CD14-positive monocyte (primary cell): ENCODE data around the gene OBSCN. TPM values are rescaled to one million over a fixed set of nuclear protein-coding genes. Genes with fewer than 3 reads are reported as not detected.
A peak's percentile ranks its signal among the peaks of the same experiment; 100 is the strongest.

Experiments used
- DNase-seq, 3 donors: peaks; one replicate each; pipeline ENCODE4 v3.0.0-alpha.2; 2011 to 2022
- H2AFZ ChIP-seq: 2 replicates; pipeline ENCODE4 v1.6.0; 2012; ENCODE audit warnings: mild to moderate bottlenecking, low read depth, low read length, inconsistent platforms; ENCODE audit not compliant: insufficient read depth, poor library complexity, severe bottlenecking
- H3K27ac ChIP-seq, 2 donors: 1 replicate in 1 of 2; 2 replicates in 1 of 2; pipeline ENCODE4 v1.5.1; 2012 to 2013; ENCODE audit warnings: low read length in 2 of 2, control low read depth in 1 of 2, inconsistent platforms in 1 of 2, low read depth in 1 of 2, mild to moderate bottlenecking in 1 of 2
- H3K27me3 ChIP-seq, 2 donors: one replicate each; pipeline versions ENCODE4 v1.6.0 to v1.6.1; 2011 to 2013; ENCODE audit warnings: low read length in 2 of 2; ENCODE audit not compliant: control insufficient read depth in 2 of 2, insufficient read depth in 2 of 2
- H3K36me3 ChIP-seq, 2 donors: replicated peaks in 1 of 2; 1 replicate in 1 of 2; 2 replicates in 1 of 2; pipeline versions ENCODE4 v1.5.1 to v1.6.1; 2012 to 2013; ENCODE audit warnings: low read length in 2 of 2, control low read depth in 1 of 2, inconsistent platforms in 1 of 2, mild to moderate bottlenecking in 1 of 2; ENCODE audit not compliant: insufficient read depth in 2 of 2, control insufficient read depth in 1 of 2
- H3K4me1 ChIP-seq, 2 donors: 1 replicate in 1 of 2; 2 replicates in 1 of 2; pipeline versions ENCODE4 v1.5.1 to v1.6.1; 2012 to 2013; ENCODE audit warnings: low read length in 2 of 2, control low read depth in 1 of 2, inconsistent platforms in 1 of 2, mild to moderate bottlenecking in 1 of 2, moderate library complexity in 1 of 2; ENCODE audit not compliant: insufficient read depth in 2 of 2, control insufficient read depth in 1 of 2
- H3K4me2 ChIP-seq: replicated peaks from 2 replicates; pipeline ENCODE3; 2012; ENCODE audit warnings: low read length, moderate library complexity, mild to moderate bottlenecking; ENCODE audit not compliant: poor library complexity, severe bottlenecking; ENCODE audit errors: extremely low read depth
- H3K4me3 ChIP-seq, 3 experiments: fragments of 200-600 bp in 1 of 3; sonication (generic) in 1 of 3; replicated peaks in 1 of 3; 1 replicate in 2 of 3; 2 replicates in 1 of 3; pipeline ENCODE4 v1.5.1; 2011 to 2013; ENCODE audit warnings: low read length in 3 of 3, mild to moderate bottlenecking in 3 of 3, control low read depth in 2 of 3, low read depth in 2 of 3, inconsistent platforms in 1 of 3, moderate library complexity in 1 of 3
- H3K79me2 ChIP-seq: 2 replicates; pipeline ENCODE4 v1.6.0; 2012; ENCODE audit warnings: mild to moderate bottlenecking, control low read depth, inconsistent platforms, low read length, moderate library complexity; ENCODE audit not compliant: insufficient read depth
- H3K9ac ChIP-seq: 2 replicates; pipeline ENCODE4 v1.6.0; 2017; ENCODE audit warnings: low read length, mild to moderate bottlenecking; ENCODE audit not compliant: insufficient read depth, poor library complexity, severe bottlenecking
- H3K9me3 ChIP-seq, 2 donors: replicated peaks in 1 of 2; 1 replicate in 1 of 2; 2 replicates in 1 of 2; pipeline versions ENCODE4 v1.5.1 to v1.6.1; 2012 to 2013; ENCODE audit warnings: low read length in 2 of 2, control low read depth in 1 of 2; ENCODE audit not compliant: control insufficient read depth in 1 of 2, insufficient read depth in 1 of 2
- H4K20me1 ChIP-seq: 2 replicates; pipeline ENCODE4 v1.6.0; 2012; ENCODE audit warnings: mild to moderate bottlenecking, low read length, control low read depth, moderate library complexity; ENCODE audit not compliant: insufficient read depth
- H3K27ac Mint-ChIP-seq, 7 donors: one replicate each; pipeline ENCODE4 v1.8.0; 2020; ENCODE audit warnings: mild to moderate bottlenecking in 7 of 7, mixed read lengths in 7 of 7, moderate library complexity in 6 of 7, inconsistent platforms in 2 of 7
- H3K27me3 Mint-ChIP-seq, 3 donors: one replicate each; pipeline ENCODE4 v1.8.0; 2021 to 2022; ENCODE audit warnings: low read depth in 3 of 3, mild to moderate bottlenecking in 3 of 3, mixed read lengths in 3 of 3, moderate library complexity in 3 of 3, inconsistent platforms in 1 of 3
- H3K36me3 Mint-ChIP-seq, 2 donors: one replicate each; pipeline ENCODE4 v1.8.0; 2020; ENCODE audit warnings: mixed read lengths in 2 of 2, inconsistent platforms in 1 of 2, mild to moderate bottlenecking in 1 of 2
- H3K4me1 Mint-ChIP-seq: one replicate; pipeline ENCODE4 v1.8.0; 2020; ENCODE audit warnings: mild to moderate bottlenecking, mixed read lengths
- H3K4me3 Mint-ChIP-seq, 2 donors: one replicate each; pipeline ENCODE4 v1.8.0; 2020; ENCODE audit warnings: mild to moderate bottlenecking in 2 of 2, mixed read lengths in 2 of 2, moderate library complexity in 1 of 2
- H3K9me3 Mint-ChIP-seq, 7 donors: one replicate each; pipeline ENCODE4 v1.8.0; 2020 to 2022; ENCODE audit warnings: mixed read lengths in 7 of 7, mild to moderate bottlenecking in 6 of 7, moderate library complexity in 6 of 7, inconsistent platforms in 2 of 7
- CTCF ChIP-seq: fragments of 200-600 bp; IDR thresholded peaks from one replicate; pipeline ENCODE4 v1.8.0; 2022; ENCODE audit warnings: antibody characterized with exemption, mild to moderate bottlenecking
- WGBS: methylation state at CpG from one replicate; pipeline ENCODE4 v1.1.5; 2013; ENCODE audit warnings: missing lambda C conversion rate; ENCODE audit not compliant: insufficient coverage; 5-methylcytosine and 5-hydroxymethylcytosine counted together
- intact Hi-C, 2 donors: fragments of 100-400 bp; cut with micrococcal nuclease; formaldehyde crosslinking; loops; one replicate each; pipeline versions ENCODE4 v1.15.0 to v1.15.1; 2023
- polyA plus RNA-seq, 3 donors: library from polyadenylated mRNA; depleted of rRNA in 1 of 3; unstranded in 2 of 3; stranded (reverse) in 1 of 3; fragments of 300-500 nt in 2 of 3; fragments of >200 nt in 1 of 3; fragmentation: Illumina TruSeq in 2 of 3; gene quantifications; 1 replicate in 2 of 3; 2 replicates in 1 of 3; pipeline ENCODE4 v1.2.3, GENCODE V29; 2012 to 2021

Gene OBSCN
- polyA plus RNA-seq, 3 donors = 0.57 to 1.5 (median 0.76) TPM

- Mint-ChIP-seq H3K27ac (peak overlapping the region in 6 of 7 donors; percentile 62 to 89 (median 76)), H3K4me3 (no peak overlapping the region), H3K4me1 (peaks cover 26% of the 10 kb centered on the region), H3K27me3 (peaks cover 0 to 4% (median 0%) of the 10 kb centered on the region in 3 donors), H3K9me3 (peaks cover 0 to 1% (median 0%) of the 10 kb centered on the region in 7 donors), H3K36me3 (peaks cover 6 to 7% of the 10 kb centered on the region in 2 donors)
- Histone ChIP-seq H3K4me1 (peaks cover 18 to 20% of the 10 kb centered on the region in 2 donors), H3K4me3 (no peak overlapping the region), H3K79me2 (peaks cover 18% of the 10 kb centered on the region), H3K27me3 (no peaks in the 10 kb centered on the region), H3K9me3 (peaks cover 0 to 4% of the 10 kb centered on the region in 2 donors), H3K27ac (peak overlapping the region in 1 of 2 donors; percentile 99), H4K20me1 (no peaks in the 10 kb centered on the region), H3K9ac (no peak overlapping the region), H2AFZ (no peak overlapping the region), H3K4me2 (no peak overlapping the region), H3K36me3 (no peaks in the 10 kb centered on the region)
- WGBS = no CpG with 5 or more reads among the region's 2 CpGs
- DNase-seq = peak; percentile 32 to 86 (median 61)
- TF ChIP-seq CTCF = no peak
- intact Hi-C loops = loop anchor here in 1 of 2 donors (5.0 kb wide), 1 partner anchor 37 kb away; no protein-coding TSS in a partner anchor
Observed at GRCh38 chr1:228169345-228169744, 38.5 kb upstream of the OBSCN start.

GRCh38 chr1:228170666-228171065 lies 37.2 kb upstream of the OBSCN start:
- Histone ChIP-seq H3K9ac (no peak overlapping the region), H3K27ac (peak overlapping the region in 1 of 2 donors; percentile 9), H4K20me1 (no peaks in the 10 kb centered on the region), H2AFZ (no peak overlapping the region), H3K79me2 (peaks cover 18% of the 10 kb centered on the region), H3K9me3 (peaks cover 0 to 7% of the 10 kb centered on the region in 2 donors), H3K36me3 (peaks cover 0 to 7% of the 10 kb centered on the region in 2 donors), H3K4me2 (no peak overlapping the region), H3K4me3 (no peak overlapping the region), H3K27me3 (no peaks in the 10 kb centered on the region), H3K4me1 (peaks cover 10% of the 10 kb centered on the region in 2 donors)
- H3K27ac Mint-ChIP-seq = peak overlapping the region in 4 of 7 donors; percentile 53 to 80 (median 57)
- intact Hi-C loops = loop anchor here in 1 of 2 donors (5.0 kb wide), 1 partner anchor 383 kb away; no protein-coding TSS in a partner anchor
- H3K4me3 Mint-ChIP-seq = no peak overlapping the region
- 100% methylated on average over 3 of the region's 7 CpGs for WGBS
- no peak for TF ChIP-seq CTCF
- peaks cover 0 to 1% (median 0%) of the 10 kb centered on the region in 7 donors for H3K9me3 Mint-ChIP-seq
- H3K27me3 Mint-ChIP-seq = peaks cover 0 to 4% (median 0%) of the 10 kb centered on the region in 3 donors
- H3K4me1 Mint-ChIP-seq = peaks cover 17% of the 10 kb centered on the region
- H3K36me3 Mint-ChIP-seq = peaks cover 6 to 7% of the 10 kb centered on the region in 2 donors
- DNase-seq = peak in 1 of 3 donors; percentile 3
